H9 (cell line): ENCODE measurements around the gene CD244. TPM values are rescaled to one million over a fixed set of nuclear protein-coding genes. Genes with fewer than 3 reads are reported as not detected.

ENCODE experiments used
- DNase-seq: peaks from one replicate; pipeline ENCODE4 v3.0.0-alpha.2; 2017
- H2AFZ ChIP-seq: one replicate; pipeline ENCODE4 v1.6.1; 2013; ENCODE audit warnings: mild to moderate bottlenecking, low read length, control low read depth, moderate library complexity
- H2AK5ac ChIP-seq: 2 replicates; pipeline ENCODE4 v1.6.1; 2013; ENCODE audit warnings: low read length, control low read depth, mixed read lengths; ENCODE audit not compliant: insufficient read length
- H2BK120ac ChIP-seq: one replicate; pipeline ENCODE4 v1.6.1; 2013; ENCODE audit warnings: low read depth, mild to moderate bottlenecking, low read length, control low read depth, inconsistent platforms; ENCODE audit not compliant: poor library complexity, severe bottlenecking
- H2BK12ac ChIP-seq: 2 replicates; pipeline ENCODE4 v1.6.1; 2013; ENCODE audit warnings: low read length, control low read depth, mixed read lengths, low read depth; ENCODE audit not compliant: insufficient read length
- H2BK15ac ChIP-seq: 2 replicates; pipeline ENCODE4 v1.6.1; 2013; ENCODE audit warnings: low read depth, low read length, control low read depth
- H2BK20ac ChIP-seq: one replicate; pipeline ENCODE4 v1.6.1; 2013; ENCODE audit warnings: low read depth, mild to moderate bottlenecking, low read length, control low read depth, inconsistent platforms; ENCODE audit not compliant: poor library complexity, severe bottlenecking
- H2BK5ac ChIP-seq: 2 replicates; pipeline ENCODE4 v1.6.1; 2013; ENCODE audit warnings: low read length, control low read depth, mixed read lengths; ENCODE audit not compliant: insufficient read length
- H3K14ac ChIP-seq: 2 replicates; pipeline ENCODE4 v1.6.1; 2013; ENCODE audit warnings: low read length, control low read depth; ENCODE audit not compliant: insufficient read depth
- H3K18ac ChIP-seq: 2 replicates; pipeline ENCODE4 v1.6.1; 2013; ENCODE audit warnings: low read depth, mild to moderate bottlenecking, mixed read lengths, low read length, control low read depth; ENCODE audit not compliant: insufficient read length
- H3K23ac ChIP-seq: 2 replicates; pipeline ENCODE4 v1.6.1; 2013; ENCODE audit warnings: low read length, control low read depth, mixed read lengths, low read depth; ENCODE audit not compliant: insufficient read length
- H3K23me2 ChIP-seq: 2 replicates; pipeline ENCODE4 v1.6.1; 2013; ENCODE audit warnings: low read depth, mild to moderate bottlenecking, mixed read lengths, low read length, control low read depth; ENCODE audit not compliant: insufficient read length, poor library complexity, severe bottlenecking
- H3K27ac ChIP-seq: 2 replicates; pipeline ENCODE4 v1.5.1; 2013; ENCODE audit warnings: low read length, control low read depth, mixed read lengths, low read depth; ENCODE audit not compliant: insufficient read length
- H3K27me3 ChIP-seq: 2 replicates; pipeline ENCODE4 v1.6.1; 2013; ENCODE audit warnings: low read length, control low read depth, inconsistent platforms; ENCODE audit not compliant: insufficient read depth
- H3K4ac ChIP-seq: 2 replicates; pipeline ENCODE4 v1.6.1; 2013; ENCODE audit warnings: low read depth, mild to moderate bottlenecking, control low read depth, inconsistent platforms, low read length, moderate library complexity
- H3K4me1 ChIP-seq: 2 replicates; pipeline ENCODE4 v1.6.1; 2013; ENCODE audit warnings: low read length, control low read depth, inconsistent platforms; ENCODE audit not compliant: insufficient read depth
- H3K4me2 ChIP-seq: 2 replicates; pipeline ENCODE4 v1.6.1; 2013; ENCODE audit warnings: low read length, control low read depth, mixed read lengths; ENCODE audit not compliant: insufficient read length, insufficient read depth
- H3K56ac ChIP-seq: 2 replicates; pipeline ENCODE4 v1.6.1; 2013; ENCODE audit warnings: low read depth, mild to moderate bottlenecking, mixed read lengths, low read length, control low read depth; ENCODE audit not compliant: insufficient read length
- H3K79me1 ChIP-seq: 2 replicates; pipeline ENCODE4 v1.6.1; 2013; ENCODE audit warnings: low read depth, mild to moderate bottlenecking, moderate library complexity, low read length, control low read depth, inconsistent platforms; ENCODE audit not compliant: insufficient read depth, poor library complexity, severe bottlenecking
- H3K79me2 ChIP-seq: 2 replicates; pipeline ENCODE4 v1.6.1; 2013; ENCODE audit warnings: low read length, control low read depth, inconsistent platforms; ENCODE audit not compliant: insufficient read depth
- H3K9ac ChIP-seq: 2 replicates; pipeline ENCODE4 v1.6.1; 2013; ENCODE audit warnings: low read length, control low read depth, mixed read lengths; ENCODE audit not compliant: insufficient read length; ENCODE audit errors: extremely low read depth
- H3K9me3 ChIP-seq: one replicate; pipeline ENCODE4 v1.6.1; 2013; ENCODE audit warnings: low read depth, low read length, inconsistent platforms; ENCODE audit not compliant: control insufficient read depth
- H3T11ph ChIP-seq: one replicate; pipeline ENCODE4 v1.6.1; 2013; ENCODE audit warnings: mild to moderate bottlenecking, low read length, control low read depth, inconsistent platforms
- H4K20me1 ChIP-seq: one replicate; pipeline ENCODE4 v1.6.1; 2013; ENCODE audit not compliant: control insufficient read depth, insufficient read length, insufficient read depth
- H4K5ac ChIP-seq: 2 replicates; pipeline ENCODE4 v1.6.1; 2013; ENCODE audit warnings: low read depth, mild to moderate bottlenecking, mixed read lengths, low read length, control low read depth; ENCODE audit not compliant: insufficient read length
- H4K8ac ChIP-seq: replicated peaks from 2 replicates; pipeline ENCODE4 v1.6.1; 2013; ENCODE audit warnings: low read length, control low read depth, mixed read lengths, low read depth; ENCODE audit not compliant: insufficient read length
- H4K91ac ChIP-seq: 2 replicates; pipeline ENCODE4 v1.6.1; 2013; ENCODE audit warnings: low read depth, mild to moderate bottlenecking, moderate library complexity, mixed read lengths, low read length, control low read depth; ENCODE audit not compliant: insufficient read length
- H3K27ac Mint-ChIP-seq, 3 experiments: 2 replicates in 2 of 3; 3 replicates in 1 of 3; pipeline ENCODE4 v1.8.0; 2020 to 2021; ENCODE audit warnings: mixed read lengths in 3 of 3, mild to moderate bottlenecking in 1 of 3, moderate library complexity in 1 of 3
- H3K27me3 Mint-ChIP-seq: 2 replicates; pipeline ENCODE4 v1.8.0; 2021; ENCODE audit warnings: low read depth, mild to moderate bottlenecking, moderate library complexity, mixed read lengths
- H3K36me3 Mint-ChIP-seq, 3 experiments: 2 replicates in 2 of 3; 3 replicates in 1 of 3; pipeline ENCODE4 v1.8.0; 2020 to 2021; ENCODE audit warnings: low read depth in 3 of 3, mixed read lengths in 3 of 3; ENCODE audit not compliant: insufficient read depth in 1 of 3
- H3K4me1 Mint-ChIP-seq, 2 experiments: 2 replicates each; pipeline ENCODE4 v1.8.0; 2020; ENCODE audit warnings: mixed read lengths in 2 of 2
- H3K4me3 Mint-ChIP-seq, 2 experiments: 2 replicates in 1 of 2; 3 replicates in 1 of 2; pipeline ENCODE4 v1.8.0; 2020 to 2021; ENCODE audit warnings: mild to moderate bottlenecking in 2 of 2, mixed read lengths in 2 of 2, moderate library complexity in 1 of 2
- H3K9me3 Mint-ChIP-seq, 2 experiments: 2 replicates in 1 of 2; 3 replicates in 1 of 2; pipeline ENCODE4 v1.8.0; 2020; ENCODE audit warnings: mild to moderate bottlenecking in 2 of 2, mixed read lengths in 2 of 2, moderate library complexity in 1 of 2
- CTCF ChIP-seq: fragments of 200-600 bp; sonication (generic); conservative IDR thresholded peaks from 3 replicates; pipeline ENCODE4 v1.8.0; 2021; ENCODE audit warnings: antibody characterized with exemption, mild to moderate bottlenecking
- WGBS: extraction: QIAGEN DNeasy Blood & Tissue Kit; methylation state at CpG from one replicate; pipeline ENCODE4 v1.1.7; 2013; ENCODE audit warnings: missing lambda C conversion rate, low lambda C conversion rate, mixed read lengths; ENCODE audit not compliant: insufficient read length; ENCODE audit errors: extremely low coverage; 5-methylcytosine and 5-hydroxymethylcytosine counted together
- total RNA-seq: library from RNA; stranded (reverse); gene quantifications from 2 replicates; pipeline ENCODE4 v1.2.1, GENCODE V29; 2021

CD244 gene
- total RNA-seq, 1 experiment from 2014 or later, result not detected

DNA sequence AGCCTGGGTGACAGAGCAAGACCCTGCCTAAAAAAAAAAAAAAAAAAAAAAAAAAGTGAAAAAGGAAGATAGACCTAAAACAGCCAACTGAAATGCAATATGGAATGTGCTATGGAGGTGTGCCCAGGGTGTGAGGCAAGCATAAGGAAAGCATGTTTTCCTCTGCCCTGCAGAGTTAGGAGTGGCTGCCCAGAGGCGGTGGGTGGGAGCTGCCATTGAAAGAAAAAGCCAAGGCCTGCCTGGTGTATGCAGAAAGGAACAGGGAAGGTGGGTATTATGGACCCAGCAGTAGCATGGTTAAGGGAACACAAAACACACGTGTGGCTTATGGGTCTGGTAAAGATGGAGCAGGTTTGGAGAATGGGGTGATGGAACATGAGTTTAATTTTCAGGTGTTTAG lies 8.9 kb downstream of the CD244 start:
- no peak overlapping the region for H4K91ac ChIP-seq
- H3K23ac ChIP-seq, result no peak overlapping the region
- no peak overlapping the region for H2BK120ac ChIP-seq
- no peaks in the 10 kb centered on the region for H3K9me3 ChIP-seq
- no peak overlapping the region for H4K5ac ChIP-seq
- H3T11ph ChIP-seq, result no peak overlapping the region
- H2BK12ac ChIP-seq, result no peak overlapping the region
- no peak for TF ChIP-seq CTCF
- Mint-ChIP-seq H3K27me3 (no peaks in the 10 kb centered on the region), H3K9me3 (no peaks in the 10 kb centered on the region), H3K4me1 (no peaks in the 10 kb centered on the region), H3K27ac (no peak overlapping the region), H3K4me3 (no peak overlapping the region), H3K36me3 (no peaks in the 10 kb centered on the region)
- H2BK20ac ChIP-seq, result no peak overlapping the region
- H3K27me3 ChIP-seq, result no peaks in the 10 kb centered on the region
- no peak overlapping the region for H3K4me2 ChIP-seq
- no peaks in the 10 kb centered on the region for H3K79me1 ChIP-seq
- H3K79me2 ChIP-seq, result no peaks in the 10 kb centered on the region
- no peak overlapping the region for H3K4ac ChIP-seq
- H4K8ac ChIP-seq, result no peak overlapping the region
- H3K56ac ChIP-seq, result no peak overlapping the region
- H3K4me1 ChIP-seq, result no peaks in the 10 kb centered on the region
- DNase-seq, result no peak
- H2AK5ac ChIP-seq, result no peak overlapping the region
- no peak overlapping the region for H3K27ac ChIP-seq
- H4K20me1 ChIP-seq, result no peaks in the 10 kb centered on the region
- H2BK5ac ChIP-seq, result no peak overlapping the region
- H2AFZ ChIP-seq, result no peak overlapping the region
- WGBS, result no CpG with 5 or more reads among the region's 2 CpGs
- H3K23me2 ChIP-seq, result no peaks in the 10 kb centered on the region
- H3K14ac ChIP-seq, result no peak overlapping the region
- no peak overlapping the region for H3K18ac ChIP-seq
- H3K9ac ChIP-seq, result no peak overlapping the region
- no peak overlapping the region for H2BK15ac ChIP-seq
